Neuronal stem cell (in vitro differentiated cells): ENCODE measurements around the gene SETD2.

ENCODE experiments used
- DNase-seq: peaks from one replicate; pipeline ENCODE4 v3.0.0-alpha.2; 2013; ENCODE audit warnings: low spot score
- H2AFZ ChIP-seq: one replicate; pipeline ENCODE4 v1.6.1; 2013; ENCODE audit warnings: mild to moderate bottlenecking, low read length, inconsistent platforms
- H2AK5ac ChIP-seq: 2 replicates; pipeline ENCODE4 v1.6.1; 2013; ENCODE audit warnings: low read depth, mild to moderate bottlenecking, inconsistent platforms, low read length, moderate library complexity, mixed read lengths
- H2BK120ac ChIP-seq: 2 replicates; pipeline ENCODE4 v1.6.1; 2013; ENCODE audit warnings: low read depth, mild to moderate bottlenecking, inconsistent platforms, low read length, moderate library complexity, mixed read lengths
- H2BK12ac ChIP-seq: one replicate; pipeline ENCODE4 v1.6.1; 2013; ENCODE audit warnings: low read length, inconsistent platforms
- H2BK15ac ChIP-seq: 2 replicates; pipeline ENCODE4 v1.6.1; 2013; ENCODE audit warnings: mild to moderate bottlenecking, low read length, inconsistent platforms, mixed read lengths
- H2BK5ac ChIP-seq: one replicate; pipeline ENCODE4 v1.6.1; 2013; ENCODE audit warnings: inconsistent platforms, mild to moderate bottlenecking, low read length, moderate library complexity
- H3K14ac ChIP-seq: one replicate; pipeline ENCODE4 v1.6.1; 2013; ENCODE audit warnings: low read length, inconsistent platforms
- H3K18ac ChIP-seq: 2 replicates; pipeline ENCODE4 v1.6.1; 2013; ENCODE audit warnings: low read length, inconsistent platforms
- H3K23ac ChIP-seq: 2 replicates; pipeline ENCODE4 v1.6.1; 2013; ENCODE audit warnings: low read depth, mild to moderate bottlenecking, mixed read lengths, low read length, inconsistent platforms; ENCODE audit not compliant: poor library complexity
- H3K27ac ChIP-seq: replicated peaks from 3 replicates; pipeline ENCODE4 v1.5.1; 2013; ENCODE audit warnings: low read length, inconsistent platforms
- H3K27me3 ChIP-seq, 3 experiments: 2 replicates each; pipeline ENCODE4 v1.6.1; 2013; ENCODE audit warnings: low read length in 3 of 3, mild to moderate bottlenecking in 2 of 3, inconsistent platforms in 1 of 3, low read depth in 1 of 3, mixed read lengths in 1 of 3, moderate library complexity in 1 of 3; ENCODE audit not compliant: control insufficient read depth in 3 of 3, insufficient read depth in 3 of 3
- H3K36me3 ChIP-seq, 2 donors: replicated peaks in 1 of 2; 2 replicates each; pipeline ENCODE4 v1.6.1; 2013; ENCODE audit warnings: low read length in 2 of 2; ENCODE audit not compliant: control insufficient read depth in 2 of 2, insufficient read depth in 2 of 2
- H3K4ac ChIP-seq: 2 replicates; pipeline ENCODE4 v1.6.1; 2013; ENCODE audit warnings: inconsistent platforms, mild to moderate bottlenecking, low read length, moderate library complexity
- H3K4me1 ChIP-seq, 2 donors: 1 replicate in 1 of 2; 2 replicates in 1 of 2; pipeline ENCODE4 v1.6.1; 2013; ENCODE audit warnings: low read length in 2 of 2, low read depth in 1 of 2; ENCODE audit not compliant: control insufficient read depth in 2 of 2, insufficient read depth in 1 of 2
- H3K4me2 ChIP-seq: one replicate; pipeline ENCODE4 v1.6.1; 2013; ENCODE audit warnings: mild to moderate bottlenecking, low read length, inconsistent platforms; ENCODE audit not compliant: insufficient read depth, poor library complexity, severe bottlenecking
- H3K4me3 ChIP-seq, 2 donors: 2 replicates each; pipeline ENCODE4 v1.5.1; 2013; ENCODE audit warnings: low read length in 2 of 2, mild to moderate bottlenecking in 2 of 2, inconsistent platforms in 1 of 2, moderate library complexity in 1 of 2
- H3K79me1 ChIP-seq: one replicate; pipeline ENCODE4 v1.6.1; 2013; ENCODE audit warnings: low read depth, mild to moderate bottlenecking, inconsistent platforms, low read length, moderate library complexity
- H3K9ac ChIP-seq: one replicate; pipeline ENCODE4 v1.6.1; 2013; ENCODE audit warnings: mild to moderate bottlenecking, low read depth, low read length, inconsistent platforms; ENCODE audit not compliant: poor library complexity
- H3K9me3 ChIP-seq, 2 donors: replicated peaks in 1 of 2; 2 replicates each; pipeline versions ENCODE3 to v1.6.1; 2013; ENCODE audit warnings: low read length in 2 of 2, mild to moderate bottlenecking in 2 of 2, inconsistent platforms in 1 of 2, low read depth in 1 of 2, mixed read lengths in 1 of 2, moderate library complexity in 1 of 2; ENCODE audit not compliant: control insufficient read depth in 2 of 2, insufficient read depth in 1 of 2
- H4K8ac ChIP-seq: one replicate; pipeline ENCODE4 v1.6.1; 2013; ENCODE audit warnings: low read depth, mild to moderate bottlenecking, inconsistent platforms, low read length, moderate library complexity
- H4K91ac ChIP-seq: one replicate; pipeline ENCODE4 v1.6.1; 2013; ENCODE audit warnings: low read length, low read depth, mild to moderate bottlenecking, inconsistent platforms; ENCODE audit not compliant: poor library complexity
- WGBS, 2 donors: extraction: QIAGEN DNeasy Blood & Tissue Kit; methylation state at CpG; one replicate each; pipeline ENCODE4 v1.1.7; 2013; ENCODE audit warnings: missing lambda C conversion rate in 2 of 2, mixed read lengths in 1 of 2; ENCODE audit not compliant: insufficient read length in 2 of 2, insufficient replicate concordance in 1 of 2; ENCODE audit errors: extremely low coverage in 2 of 2; 5-methylcytosine and 5-hydroxymethylcytosine counted together

SETD2 gene

DNA sequence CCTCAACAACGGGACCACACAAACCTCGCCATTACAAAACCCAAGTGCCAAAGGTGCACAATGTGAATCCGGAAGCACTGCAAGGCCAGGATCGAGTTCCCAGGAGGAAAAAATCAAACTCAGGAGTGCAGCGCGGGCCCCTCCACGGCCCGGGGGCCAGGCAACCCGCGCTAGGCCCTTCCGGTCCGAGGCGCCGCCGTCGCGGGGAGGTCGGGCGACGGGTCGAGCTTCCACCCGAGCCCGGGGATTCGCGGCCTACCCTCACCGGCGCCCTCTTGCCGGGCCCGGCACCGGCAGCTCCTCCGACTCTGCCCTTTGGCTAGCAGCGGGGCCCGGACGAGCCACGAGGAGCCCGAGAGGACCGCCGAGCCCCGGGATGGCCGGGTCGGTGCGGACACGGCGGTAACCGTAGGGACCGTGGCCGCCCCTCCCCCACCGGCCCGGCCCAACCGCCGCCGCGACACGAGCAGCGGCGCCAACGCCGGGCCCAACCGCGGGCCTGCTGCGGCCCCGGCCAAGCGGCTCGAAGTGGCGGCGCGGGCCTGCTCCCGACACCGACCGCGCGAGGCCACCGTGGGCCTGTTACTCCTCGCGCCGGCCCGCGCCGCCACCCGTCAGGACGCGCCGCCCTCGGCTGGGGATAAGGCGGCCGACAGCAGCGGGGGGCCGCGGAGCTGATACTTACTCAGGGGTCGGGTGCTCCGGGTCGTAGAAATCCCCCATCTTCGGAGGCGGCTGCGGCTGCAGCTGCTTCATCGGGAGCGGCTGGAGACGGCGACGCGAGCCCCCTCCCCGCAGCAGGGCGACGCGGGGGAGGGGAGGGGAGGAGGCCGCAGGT lies 525 bp downstream of the SETD2 start:
- Histone ChIP-seq H2AK5ac (peak overlapping the region; percentile 8), H3K27ac (peak overlapping the region; percentile 90), H2BK5ac (peak overlapping the region; percentile 91), H3K14ac (peak overlapping the region; percentile 78), H3K9ac (peak overlapping the region; percentile 96), H3K4me2 (peak overlapping the region; percentile 85), H3K79me1 (peaks cover 2% of the 10 kb centered on the region), H3K4me1 (peaks cover 3 to 4% of the 10 kb centered on the region in 2 donors), H3K18ac (peak overlapping the region; percentile 99), H3K4me3 (peak overlapping the region; percentile 62 to 97), H3K23ac (peak overlapping the region; percentile 92), H3K36me3 (peaks cover 0 to 4% of the 10 kb centered on the region in 2 donors), H3K27me3 (no peaks in the 10 kb centered on the region), H2BK15ac (no peak overlapping the region), H2AFZ (peak overlapping the region; percentile 96), H4K91ac (no peak overlapping the region), H3K4ac (peak overlapping the region; percentile 86), H2BK120ac (no peak overlapping the region), H2BK12ac (peak overlapping the region; percentile 88), H4K8ac (peak overlapping the region; percentile 9), H3K9me3 (no peaks in the 10 kb centered on the region)
- peak; percentile 17 for DNase-seq
- WGBS, 2 donors = no CpG with 5 or more reads among the region's 106 CpGs

DNA sequence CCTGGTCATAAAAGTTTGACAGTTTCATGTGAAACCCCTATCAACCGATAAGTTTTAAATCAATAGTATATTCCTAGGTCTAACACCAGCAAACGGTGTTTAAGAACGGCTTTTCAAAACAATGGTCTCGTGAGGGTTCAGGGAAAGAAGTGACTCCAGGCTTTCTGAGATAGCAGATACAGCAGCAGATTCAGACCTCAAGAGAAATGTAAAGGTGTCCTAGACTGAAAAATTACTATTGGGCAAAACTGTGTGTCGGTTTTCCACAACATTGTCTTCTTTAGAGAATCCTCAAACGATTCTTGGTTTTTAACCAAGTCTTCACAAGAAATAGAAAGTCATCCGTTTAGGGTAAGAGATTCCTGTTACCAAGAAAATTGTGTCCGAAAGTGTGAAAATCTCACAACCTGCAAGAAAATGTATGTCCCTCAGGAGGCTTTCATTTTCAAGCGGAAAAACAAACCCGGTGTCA lies 1.2 kb downstream of the SETD2 start:
- Histone ChIP-seq H3K27me3 (no peaks in the 10 kb centered on the region), H3K14ac (peak overlapping the region; percentile 65), H3K23ac (no peak overlapping the region), H2BK12ac (no peak overlapping the region), H3K18ac (no peak overlapping the region), H3K9me3 (no peaks in the 10 kb centered on the region), H3K79me1 (peaks cover 2% of the 10 kb centered on the region), H3K4me2 (peak overlapping the region; percentile 85), H2BK15ac (no peak overlapping the region), H2BK5ac (no peak overlapping the region), H3K27ac (peak overlapping the region; percentile 90), H3K36me3 (peaks cover 0 to 4% of the 10 kb centered on the region in 2 donors), H3K4me1 (peaks cover 3 to 4% of the 10 kb centered on the region in 2 donors), H3K4ac (no peak overlapping the region), H2AFZ (peak overlapping the region; percentile 96), H3K4me3 (peak overlapping the region; percentile 62 to 97), H2BK120ac (no peak overlapping the region), H3K9ac (peak overlapping the region; percentile 96), H4K91ac (no peak overlapping the region), H2AK5ac (peak overlapping the region; percentile 8), H4K8ac (no peak overlapping the region)
- WGBS, 2 donors = no CpG with 5 or more reads among the region's 10 CpGs
- no peak for DNase-seq

- H3K4me3 ChIP-seq = peak overlapping the region in 1 of 2 donors; percentile 62
- peaks cover 3 to 4% of the 10 kb centered on the region in 2 donors for H3K4me1 ChIP-seq
- WGBS, 2 donors = no CpG with 5 or more reads among the region's 4 CpGs
- H4K8ac ChIP-seq = no peak overlapping the region
- H3K23ac ChIP-seq = no peak overlapping the region
- H2BK15ac ChIP-seq = no peak overlapping the region
- H3K27ac ChIP-seq = no peak overlapping the region
- no peak overlapping the region for H2AK5ac ChIP-seq
- H3K36me3 ChIP-seq = peaks cover 0 to 4% of the 10 kb centered on the region in 2 donors
- H2BK120ac ChIP-seq = no peak overlapping the region
- H3K14ac ChIP-seq = no peak overlapping the region
- peaks cover under 1% of the 10 kb centered on the region for H3K79me1 ChIP-seq
- H3K9me3 ChIP-seq = no peaks in the 10 kb centered on the region
- H3K4me2 ChIP-seq = peak overlapping the region; percentile 85
- no peak overlapping the region for H4K91ac ChIP-seq
- H3K9ac ChIP-seq = no peak overlapping the region
- H2AFZ ChIP-seq = no peak overlapping the region
- no peaks in the 10 kb centered on the region for H3K27me3 ChIP-seq
- DNase-seq = no peak
- H2BK12ac ChIP-seq = no peak overlapping the region
- H3K4ac ChIP-seq = no peak overlapping the region
- H2BK5ac ChIP-seq = no peak overlapping the region
- no peak overlapping the region for H3K18ac ChIP-seq
These were observed 1.8 kb downstream of the SETD2 start for GRCh38 chr3:47161983-47162696.

DNA sequence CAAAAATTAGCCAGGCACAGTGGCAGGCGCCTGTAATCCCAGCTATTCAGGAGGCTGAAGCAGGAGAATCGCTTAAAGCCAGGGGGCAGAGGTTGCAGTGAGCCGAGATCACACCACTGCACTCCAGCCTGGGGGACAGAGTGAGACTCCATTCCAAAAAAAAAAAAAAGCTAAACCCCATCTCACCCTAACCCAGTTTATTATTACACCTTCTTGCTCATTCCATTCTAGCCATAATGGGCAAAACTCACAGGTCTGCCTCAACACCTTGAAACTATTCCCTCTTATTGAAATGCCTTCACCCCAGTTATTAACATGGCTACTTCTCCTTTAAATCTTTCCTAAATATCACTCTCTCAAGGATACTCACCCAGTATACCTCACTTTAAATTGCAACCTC lies 4.1 kb downstream of the SETD2 start:
- Histone ChIP-seq H3K9me3 (no peaks in the 10 kb centered on the region), H3K4me3 (no peak overlapping the region)
- no peak for DNase-seq

More for the DNA sequence above, 4.1 kb downstream of the SETD2 start:
- Histone ChIP-seq H2BK15ac (no peak overlapping the region), H3K14ac (no peak overlapping the region), H3K4ac (no peak overlapping the region), H3K36me3 (peaks cover 0 to 4% of the 10 kb centered on the region in 2 donors), H3K4me1 (peaks cover 0 to 4% of the 10 kb centered on the region in 2 donors), H3K23ac (no peak overlapping the region), H2BK5ac (no peak overlapping the region), H2AK5ac (no peak overlapping the region), H4K91ac (no peak overlapping the region), H3K4me2 (no peak overlapping the region), H4K8ac (no peak overlapping the region), H3K18ac (no peak overlapping the region), H3K79me1 (peaks cover 3% of the 10 kb centered on the region), H2BK12ac (no peak overlapping the region), H3K27me3 (no peaks in the 10 kb centered on the region), H3K27ac (no peak overlapping the region), H3K9ac (no peak overlapping the region), H2AFZ (no peak overlapping the region), H2BK120ac (no peak overlapping the region)
- WGBS, 2 donors = no CpG with 5 or more reads among the region's 3 CpGs
